Femur (tissue), 1 donor: ENCODE measurements around the gene ENPEP.
"Not testable (repeated sequence)": the region's sequence is repeated elsewhere in the genome, so short reads cannot be mapped to it uniquely, and the experiment has no call there.

ENCODE experiments used
- DNase-seq: peaks from one replicate; pipeline ENCODE4 v3.0.0-alpha.2; 2017

The ENPEP gene

GRCh38 chr4:110475881-110476818 is at the start of gene ENPEP:
TSS of gene ENPEP (plus strand) at chr4:110476155. CDS start at chr4:110476415, 260 bp downstream.
- DNase-seq, result peak; percentile 67

- DNase-seq, result not testable (repeated sequence)
Measured at GRCh38 chr4:110431805-110432204, 44.1 kb upstream of the ENPEP start.

GRCh38 chr4:110437292-110437691 is 38.7 kb upstream of the ENPEP start:
- DNase-seq, result not testable (repeated sequence)

GRCh38 chr4:110439209-110439608 is 36.7 kb upstream of the ENPEP start:
- DNase-seq, result not testable (repeated sequence)

GRCh38 chr4:110442309-110442708 is 33.6 kb upstream of the ENPEP start:
- DNase-seq, result no peak

- DNase-seq, result no peak
Measured at GRCh38 chr4:110442788-110443187, 33.2 kb upstream of the ENPEP start.

- no peak for DNase-seq
Measured at GRCh38 chr4:110449947-110450346, 26.0 kb upstream of the ENPEP start.

- no peak for DNase-seq
Measured at GRCh38 chr4:110452546-110452945, 23.4 kb upstream of the ENPEP start.

GRCh38 chr4:110454441-110454840 is 21.5 kb upstream of the ENPEP start:
- DNase-seq, result no peak

- no peak for DNase-seq
Measured at GRCh38 chr4:110458494-110459266, 17.3 kb upstream of the ENPEP start.

GRCh38 chr4:110460074-110460746 is 15.7 kb upstream of the ENPEP start:
- DNase-seq, result no peak

GRCh38 chr4:110467400-110467799 is 8.6 kb upstream of the ENPEP start:
- no peak for DNase-seq

- no peak for DNase-seq
Measured at GRCh38 chr4:110472583-110473329, 3.2 kb upstream of the ENPEP start.

- no peak for DNase-seq
Measured at GRCh38 chr4:110474481-110474880, 1.5 kb upstream of the ENPEP start.

- not testable (repeated sequence) for DNase-seq
Measured at GRCh38 chr4:110475080-110475479, 875 bp upstream of the ENPEP start.

- no peak for DNase-seq
Measured at GRCh38 chr4:110477836-110478235, 1.9 kb downstream of the ENPEP start.

- DNase-seq, result peak; percentile 61
Measured at GRCh38 chr4:110480031-110480549, 4.1 kb downstream of the ENPEP start.

- DNase-seq, result no peak
Measured at GRCh38 chr4:110480746-110481271, 4.9 kb downstream of the ENPEP start.

GRCh38 chr4:110483516-110483915 is 7.6 kb downstream of the ENPEP start:
- no peak for DNase-seq

GRCh38 chr4:110484029-110484428 is 8.1 kb downstream of the ENPEP start:
- no peak for DNase-seq

- DNase-seq, result no peak
Measured at GRCh38 chr4:110484767-110485166, 8.8 kb downstream of the ENPEP start.

- DNase-seq, result no peak
Measured at GRCh38 chr4:110485452-110485851, 9.5 kb downstream of the ENPEP start.
